ENCODE measurements around the gene KLHL14.

KLHL14 gene

DNA sequence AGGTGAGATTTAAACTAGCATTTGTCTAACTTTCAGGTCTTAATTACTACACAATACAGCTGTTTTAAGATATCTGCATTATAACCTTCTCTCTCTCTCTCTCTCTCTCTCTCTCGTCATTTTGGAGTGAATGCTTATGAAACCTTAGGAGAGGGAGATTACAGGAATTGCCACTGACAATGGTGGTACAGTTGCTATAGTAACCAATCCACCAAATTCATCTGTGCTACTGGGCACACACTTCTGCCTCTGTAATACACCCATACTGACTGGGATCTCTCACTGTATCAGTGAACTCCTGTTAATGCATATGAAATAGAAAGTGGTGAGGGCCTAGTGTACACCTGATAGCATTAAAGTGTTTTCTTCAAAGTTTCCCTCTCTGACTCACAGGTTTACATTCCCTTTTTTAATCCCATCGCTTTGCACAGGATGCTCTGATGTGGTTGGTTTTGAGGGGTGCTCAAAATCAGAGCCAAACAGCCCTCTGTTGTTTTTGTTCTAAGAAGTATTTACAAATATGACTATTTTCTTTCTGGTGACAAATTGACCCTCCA, 13.1 kb downstream of the KLHL14 start:
- peaks cover 42% of the 10 kb centered on the region for H4K20me1 ChIP-seq (ENCODE audit: insufficient read depth, low read length)
- H3K4me2 ChIP-seq (ENCODE audit: low read length), result peak overlapping the region; percentile 100
- H2AFZ ChIP-seq (ENCODE audit: low read depth, low read length), result no peak overlapping the region
- H3K4me1 ChIP-seq (ENCODE audit: low read length), result peaks cover 92% of the 10 kb centered on the region
- no peak for TF ChIP-seq EZH2phosphoT487 (IDR thresholded peaks at IDR 0.05; ENCODE audit: low read depth)
- TF ChIP-seq, protein P1, sequence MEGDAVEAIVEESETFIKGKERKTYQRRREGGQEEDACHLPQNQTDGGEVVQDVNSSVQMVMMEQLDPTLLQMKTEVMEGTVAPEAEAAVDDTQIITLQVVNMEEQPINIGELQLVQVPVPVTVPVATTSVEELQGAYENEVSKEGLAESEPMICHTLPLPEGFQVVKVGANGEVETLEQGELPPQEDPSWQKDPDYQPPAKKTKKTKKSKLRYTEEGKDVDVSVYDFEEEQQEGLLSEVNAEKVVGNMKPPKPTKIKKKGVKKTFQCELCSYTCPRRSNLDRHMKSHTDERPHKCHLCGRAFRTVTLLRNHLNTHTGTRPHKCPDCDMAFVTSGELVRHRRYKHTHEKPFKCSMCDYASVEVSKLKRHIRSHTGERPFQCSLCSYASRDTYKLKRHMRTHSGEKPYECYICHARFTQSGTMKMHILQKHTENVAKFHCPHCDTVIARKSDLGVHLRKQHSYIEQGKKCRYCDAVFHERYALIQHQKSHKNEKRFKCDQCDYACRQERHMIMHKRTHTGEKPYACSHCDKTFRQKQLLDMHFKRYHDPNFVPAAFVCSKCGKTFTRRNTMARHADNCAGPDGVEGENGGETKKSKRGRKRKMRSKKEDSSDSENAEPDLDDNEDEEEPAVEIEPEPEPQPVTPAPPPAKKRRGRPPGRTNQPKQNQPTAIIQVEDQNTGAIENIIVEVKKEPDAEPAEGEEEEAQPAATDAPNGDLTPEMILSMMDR (IDR thresholded peaks at IDR 0.05; ENCODE audit: low read depth, low read length), result no peak
- H3K79me2 ChIP-seq (ENCODE audit: low read length), result peaks cover 90% of the 10 kb centered on the region
- H3K9ac ChIP-seq (ENCODE audit: low read length), result peak overlapping the region; percentile 63
- H3K9me3 ChIP-seq (ENCODE audit: insufficient read depth, low read length), result no peaks in the 10 kb centered on the region
- H3K36me3 ChIP-seq (replicated peaks; ENCODE audit: low read depth, low read length), result peaks cover 50% of the 10 kb centered on the region
- H3K27ac ChIP-seq (ENCODE audit: low read length), result peak overlapping the region; percentile 94
- H3K4me3 ChIP-seq (ENCODE audit: low read length), result peak overlapping the region; percentile 57
- H3K27me3 ChIP-seq (ENCODE audit: low read depth, low read length), result no peaks in the 10 kb centered on the region

- Histone ChIP-seq H4K20me1 (ENCODE audit: insufficient read depth, low read length) (peaks cover 81% of the 10 kb centered on the region), H3K4me3 (ENCODE audit: low read length) (no peak overlapping the region), H2AFZ (ENCODE audit: low read depth, low read length) (no peak overlapping the region), H3K9me3 (ENCODE audit: insufficient read depth, low read length) (no peaks in the 10 kb centered on the region), H3K36me3 (replicated peaks; ENCODE audit: low read depth, low read length) (peaks cover 68% of the 10 kb centered on the region), H3K79me2 (ENCODE audit: low read length) (peaks cover 100% of the 10 kb centered on the region), H3K27ac (ENCODE audit: low read length) (no peak overlapping the region), H3K4me1 (ENCODE audit: low read length) (peaks cover 63% of the 10 kb centered on the region), H3K9ac (ENCODE audit: low read length) (no peak overlapping the region), H3K27me3 (ENCODE audit: low read depth, low read length) (no peaks in the 10 kb centered on the region), H3K4me2 (ENCODE audit: low read length) (no peak overlapping the region)
- TF ChIP-seq, protein P1 (IDR thresholded peaks at IDR 0.05; ENCODE audit: low read depth, low read length), result no peak
- no peak for TF ChIP-seq EZH2phosphoT487 (IDR thresholded peaks at IDR 0.05; ENCODE audit: low read depth)
These were observed 18.1 kb downstream of the KLHL14 start for GRCh38 chr18:32754508-32755263.

DNA sequence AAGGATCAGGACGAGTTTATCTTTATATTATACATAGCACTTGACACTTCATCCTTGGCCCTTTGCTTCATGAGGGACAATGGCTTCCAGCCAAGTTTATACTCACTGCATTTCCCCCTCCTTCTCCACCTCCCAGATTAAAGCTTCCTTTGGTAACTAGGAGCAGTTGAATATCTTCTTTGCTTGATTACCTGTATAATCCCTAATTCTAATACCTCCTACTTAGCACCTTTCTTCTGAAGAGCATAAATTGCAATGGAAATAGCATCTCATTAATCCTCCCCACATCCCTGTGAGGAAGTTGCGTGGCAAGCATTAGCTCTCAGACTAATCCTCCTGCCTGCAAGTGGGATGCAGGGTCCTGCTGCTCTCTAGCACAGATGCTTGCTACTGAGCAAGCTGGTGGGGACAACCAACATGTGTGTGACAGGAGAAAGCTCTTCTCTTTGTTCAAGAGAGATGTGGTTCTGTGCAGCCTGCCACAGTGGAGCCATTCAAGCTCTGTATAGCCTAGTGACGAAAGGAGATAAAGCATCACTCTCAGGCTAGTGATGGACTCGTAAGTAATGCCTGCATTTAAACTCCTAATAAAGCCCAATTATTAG, 19.1 kb downstream of the KLHL14 start:
- Histone ChIP-seq H3K27me3 (ENCODE audit: low read depth, low read length) (no peaks in the 10 kb centered on the region), H3K4me1 (ENCODE audit: low read length) (peaks cover 61% of the 10 kb centered on the region), H3K79me2 (ENCODE audit: low read length) (peaks cover 100% of the 10 kb centered on the region), H3K4me2 (ENCODE audit: low read length) (no peak overlapping the region), H2AFZ (ENCODE audit: low read depth, low read length) (no peak overlapping the region), H4K20me1 (ENCODE audit: insufficient read depth, low read length) (peaks cover 84% of the 10 kb centered on the region), H3K9me3 (ENCODE audit: insufficient read depth, low read length) (no peaks in the 10 kb centered on the region), H3K4me3 (ENCODE audit: low read length) (no peak overlapping the region), H3K27ac (ENCODE audit: low read length) (no peak overlapping the region), H3K9ac (ENCODE audit: low read length) (no peak overlapping the region), H3K36me3 (replicated peaks; ENCODE audit: low read depth, low read length) (peaks cover 71% of the 10 kb centered on the region)
- TF ChIP-seq, protein P1 (IDR thresholded peaks at IDR 0.05; ENCODE audit: low read depth, low read length), result no peak
- no peak for TF ChIP-seq EZH2phosphoT487 (IDR thresholded peaks at IDR 0.05; ENCODE audit: low read depth)

DNA sequence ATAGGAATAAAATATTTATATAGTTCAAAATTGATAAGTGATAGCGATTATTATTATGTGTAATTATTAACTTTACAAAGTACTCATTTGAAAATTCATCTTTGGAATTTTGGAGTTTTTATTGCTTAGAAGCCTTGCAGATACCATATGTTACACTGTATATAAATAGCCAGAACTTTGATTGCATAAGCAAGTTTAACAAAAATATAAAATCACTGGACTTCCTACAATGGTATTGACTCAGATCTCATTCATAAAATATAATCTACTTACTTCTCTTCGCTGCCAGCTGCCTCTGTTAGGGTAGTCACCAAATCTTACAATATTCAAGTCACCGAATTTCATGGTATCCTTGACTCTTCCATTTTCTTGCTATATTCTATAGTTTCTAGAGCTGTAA, 22.5 kb downstream of the KLHL14 start:
- peaks cover 51% of the 10 kb centered on the region for H3K36me3 ChIP-seq (replicated peaks; ENCODE audit: low read depth, low read length)
- H2AFZ ChIP-seq (ENCODE audit: low read depth, low read length), result no peak overlapping the region
- peaks cover 100% of the 10 kb centered on the region for H3K79me2 ChIP-seq (ENCODE audit: low read length)
- no peaks in the 10 kb centered on the region for H3K27me3 ChIP-seq (ENCODE audit: low read depth, low read length)
- H3K4me2 ChIP-seq (ENCODE audit: low read length), result peak overlapping the region; percentile 35
- H3K27ac ChIP-seq (ENCODE audit: low read length), result no peak overlapping the region
- no peak overlapping the region for H3K4me3 ChIP-seq (ENCODE audit: low read length)
- H4K20me1 ChIP-seq (ENCODE audit: insufficient read depth, low read length), result peaks cover 82% of the 10 kb centered on the region
- peaks cover 26% of the 10 kb centered on the region for H3K4me1 ChIP-seq (ENCODE audit: low read length)
- TF ChIP-seq, protein P1 (IDR thresholded peaks at IDR 0.05; ENCODE audit: low read depth, low read length), result no peak
- TF ChIP-seq EZH2phosphoT487 (IDR thresholded peaks at IDR 0.05; ENCODE audit: low read depth), result no peak
- no peaks in the 10 kb centered on the region for H3K9me3 ChIP-seq (ENCODE audit: insufficient read depth, low read length)
- no peak overlapping the region for H3K9ac ChIP-seq (ENCODE audit: low read length)

All from OCI-LY3 (cell line).